AML-193 (cell line): ENCODE measurements around the gene GHR.
A peak's percentile ranks its signal among the peaks of the same experiment; 100 is the strongest.
"Not testable (repeated sequence)": the region's sequence is repeated elsewhere in the genome, so short reads cannot be mapped to it uniquely, and the experiment has no call there.

Experiments
- DNase-seq, 2 experiments: peaks; one replicate each; lab custom pipeline; 2025; lab: John Stamatoyannopoulos, UW

The GHR gene

DNA sequence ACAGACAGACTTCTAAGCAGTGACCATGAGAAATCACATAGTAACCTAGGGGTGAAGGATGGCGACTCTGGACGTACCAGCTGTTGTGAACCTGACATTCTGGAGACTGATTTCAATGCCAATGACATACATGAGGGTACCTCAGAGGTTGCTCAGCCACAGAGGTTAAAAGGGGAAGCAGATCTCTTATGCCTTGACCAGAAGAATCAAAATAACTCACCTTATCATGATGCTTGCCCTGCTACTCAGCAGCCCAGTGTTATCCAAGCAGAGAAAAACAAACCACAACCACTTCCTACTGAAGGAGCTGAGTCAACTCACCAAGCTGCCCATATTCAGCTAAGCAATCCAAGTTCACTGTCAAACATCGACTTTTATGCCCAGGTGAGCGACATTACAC is 295.4 kb downstream of the GHR start:
- DNase-seq: no peak

DNA sequence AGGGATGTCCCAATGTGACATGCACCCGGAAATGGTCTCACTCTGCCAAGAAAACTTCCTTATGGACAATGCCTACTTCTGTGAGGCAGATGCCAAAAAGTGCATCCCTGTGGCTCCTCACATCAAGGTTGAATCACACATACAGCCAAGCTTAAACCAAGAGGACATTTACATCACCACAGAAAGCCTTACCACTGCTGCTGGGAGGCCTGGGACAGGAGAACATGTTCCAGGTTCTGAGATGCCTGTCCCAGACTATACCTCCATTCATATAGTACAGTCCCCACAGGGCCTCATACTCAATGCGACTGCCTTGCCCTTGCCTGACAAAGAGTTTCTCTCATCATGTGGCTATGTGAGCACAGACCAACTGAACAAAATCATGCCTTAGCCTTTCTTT is 295.8 kb downstream of the GHR start:
- peak in 1 of 2 experiments; percentile 14 for DNase-seq

DNA sequence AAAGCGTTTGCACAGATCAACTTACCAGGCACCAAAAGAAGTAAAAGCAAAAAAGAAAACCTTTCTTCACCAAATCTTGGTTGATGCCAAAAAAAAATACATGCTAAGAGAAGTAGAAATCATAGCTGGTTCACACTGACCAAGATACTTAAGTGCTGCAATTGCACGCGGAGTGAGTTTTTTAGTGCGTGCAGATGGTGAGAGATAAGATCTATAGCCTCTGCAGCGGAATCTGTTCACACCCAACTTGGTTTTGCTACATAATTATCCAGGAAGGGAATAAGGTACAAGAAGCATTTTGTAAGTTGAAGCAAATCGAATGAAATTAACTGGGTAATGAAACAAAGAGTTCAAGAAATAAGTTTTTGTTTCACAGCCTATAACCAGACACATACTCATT is 297.0 kb downstream of the GHR start:
- no peak for DNase-seq

DNA sequence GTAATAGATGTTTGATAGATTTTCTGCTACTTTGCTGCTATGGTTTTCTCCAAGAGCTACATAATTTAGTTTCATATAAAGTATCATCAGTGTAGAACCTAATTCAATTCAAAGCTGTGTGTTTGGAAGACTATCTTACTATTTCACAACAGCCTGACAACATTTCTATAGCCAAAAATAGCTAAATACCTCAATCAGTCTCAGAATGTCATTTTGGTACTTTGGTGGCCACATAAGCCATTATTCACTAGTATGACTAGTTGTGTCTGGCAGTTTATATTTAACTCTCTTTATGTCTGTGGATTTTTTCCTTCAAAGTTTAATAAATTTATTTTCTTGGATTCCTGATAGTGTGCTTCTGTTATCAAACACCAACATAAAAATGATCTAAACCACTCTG is 298.2 kb downstream of the GHR start:
- no peak for DNase-seq

DNA sequence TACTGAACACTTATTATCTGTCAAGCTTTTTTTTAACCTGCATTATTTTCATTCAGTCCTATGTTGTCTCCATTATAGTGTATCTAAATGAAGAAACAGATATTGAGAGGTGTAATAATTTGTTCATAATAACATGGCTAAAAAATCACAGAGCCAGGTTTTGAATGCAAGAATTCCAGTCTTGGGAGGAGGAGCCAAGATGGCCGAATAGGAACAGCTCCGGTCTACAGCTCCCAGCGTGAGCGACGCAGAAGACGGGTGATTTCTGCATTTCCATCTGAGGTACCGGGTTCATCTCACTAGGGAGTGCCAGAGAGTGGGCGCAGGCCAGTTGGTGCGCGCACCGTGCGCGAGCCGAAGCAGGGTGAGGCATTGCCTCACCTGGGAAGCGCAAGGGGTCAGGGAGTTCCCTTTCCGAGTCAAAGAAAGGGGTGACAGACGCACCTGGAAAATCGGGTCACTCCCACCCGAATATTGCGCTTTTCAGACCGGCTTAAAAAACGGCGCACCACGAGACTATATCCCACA is 311.4 kb downstream of the GHR start:
- not testable (repeated sequence) for DNase-seq

DNA sequence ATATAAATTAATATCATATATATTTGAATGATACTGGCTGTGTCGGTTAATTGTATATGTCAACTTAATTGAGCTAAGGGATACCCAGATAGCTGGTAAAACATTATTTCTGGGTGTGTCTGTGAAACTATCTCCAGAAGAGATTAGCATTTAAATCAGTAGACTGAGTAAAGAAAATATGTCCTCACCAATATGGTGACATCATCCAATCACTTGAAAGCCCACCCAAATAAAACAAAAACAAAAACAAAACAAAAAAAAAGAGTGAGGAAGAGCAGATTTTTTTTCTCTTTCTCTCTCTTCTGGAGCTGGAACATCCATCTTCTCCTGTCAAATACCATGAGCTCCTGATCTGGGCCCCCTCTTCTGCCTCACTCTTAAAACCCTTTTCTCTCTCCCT is 317.7 kb downstream of the GHR start:
- no peak for DNase-seq

DNA sequence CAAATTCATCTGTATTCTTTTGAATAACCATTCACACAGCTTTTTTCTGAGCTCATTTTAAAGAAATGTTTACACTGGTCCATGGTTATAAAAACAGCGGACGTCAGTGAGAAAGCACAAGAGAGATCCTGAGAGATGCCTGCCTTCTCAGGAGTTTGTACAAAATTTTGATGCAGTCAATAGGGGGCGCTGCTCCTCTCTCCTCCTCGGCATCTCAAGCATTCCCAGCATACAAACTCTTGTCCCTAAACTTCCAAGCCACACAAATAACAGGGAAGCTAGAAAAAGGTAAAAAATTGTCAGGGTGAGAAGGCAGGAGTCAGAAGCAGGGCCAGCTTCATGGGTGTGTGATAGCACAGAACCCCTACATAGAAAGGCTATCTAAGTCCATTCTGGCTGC is 322.2 kb downstream of the GHR start:
- no peak for DNase-seq

DNA sequence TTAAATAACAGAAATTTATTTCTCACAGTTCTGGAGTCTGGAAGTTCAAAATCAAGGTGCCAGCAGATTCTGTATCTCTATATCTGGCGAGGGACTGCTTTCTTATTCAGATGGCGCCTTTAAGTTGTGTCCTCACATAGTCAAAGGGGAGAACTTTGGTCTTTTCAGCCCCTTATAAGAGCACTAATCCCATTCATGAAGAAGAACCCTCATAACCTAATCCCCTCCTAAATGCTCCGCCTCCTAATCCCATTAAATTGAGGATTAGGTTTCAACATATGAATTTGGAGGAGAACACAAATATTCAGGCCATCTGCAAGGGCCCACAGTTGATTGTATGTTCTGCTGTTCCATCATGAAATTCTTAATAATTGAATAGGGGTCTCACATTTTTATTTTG is 322.6 kb downstream of the GHR start:
- no peak for DNase-seq

DNA sequence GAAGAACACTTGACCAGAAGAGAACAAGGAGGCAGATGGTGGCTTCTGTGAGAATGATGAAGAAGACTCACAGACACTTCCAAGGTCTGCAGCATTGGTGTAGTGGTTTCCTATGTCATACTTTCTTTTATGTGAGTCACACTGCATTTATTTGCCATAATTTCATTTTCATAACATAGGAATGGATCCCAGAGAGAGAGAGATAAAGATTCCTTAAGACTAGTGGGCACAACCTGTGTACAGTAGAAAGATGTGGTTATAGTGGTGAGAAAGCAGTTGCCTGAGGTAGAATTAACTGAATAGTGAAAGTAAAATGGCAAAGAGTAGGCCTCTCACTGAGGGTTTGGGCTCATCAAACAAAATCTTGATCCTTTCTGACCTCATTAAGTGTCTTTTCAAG is 325.8 kb downstream of the GHR start:
- no peak for DNase-seq

DNA sequence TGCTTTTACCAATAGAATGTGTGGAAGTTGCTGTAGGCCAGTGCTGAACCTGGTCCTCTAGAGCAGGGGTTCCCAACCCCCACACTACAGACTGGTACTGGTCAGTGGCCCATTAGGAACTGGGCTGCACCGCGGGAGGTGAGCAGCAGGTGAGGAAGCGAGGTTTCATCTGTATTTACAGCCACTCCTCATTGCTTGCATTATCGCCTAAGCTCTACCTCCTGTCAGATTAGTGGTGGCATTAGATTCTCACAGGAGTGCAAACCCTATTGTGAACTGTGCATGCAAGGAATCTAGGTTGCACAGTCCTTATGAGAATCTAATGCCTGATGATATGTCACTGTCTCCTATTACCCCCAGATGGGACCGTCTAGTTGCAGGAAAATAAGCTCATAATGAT is 327.3 kb downstream of the GHR start:
- no peak for DNase-seq

DNA sequence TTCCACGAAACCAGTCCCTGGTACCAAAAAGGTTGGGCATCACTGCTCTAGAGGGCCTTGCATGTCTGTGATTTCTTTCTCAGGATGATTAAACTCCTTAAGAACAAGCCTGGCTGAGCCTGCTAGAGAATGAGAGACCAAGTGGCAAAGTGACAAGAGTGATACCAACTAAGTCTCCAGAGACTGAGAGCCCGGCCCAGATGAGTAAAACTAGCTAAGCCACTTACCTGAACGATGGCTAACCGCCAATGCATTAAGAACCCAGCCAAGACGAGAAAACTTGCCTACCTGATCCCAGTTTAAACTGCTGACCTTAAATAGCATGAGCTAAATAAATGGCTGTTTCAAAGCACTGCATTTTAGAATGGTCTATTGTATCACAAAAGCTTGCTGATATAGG is 327.8 kb downstream of the GHR start:
- DNase-seq: no peak

DNA sequence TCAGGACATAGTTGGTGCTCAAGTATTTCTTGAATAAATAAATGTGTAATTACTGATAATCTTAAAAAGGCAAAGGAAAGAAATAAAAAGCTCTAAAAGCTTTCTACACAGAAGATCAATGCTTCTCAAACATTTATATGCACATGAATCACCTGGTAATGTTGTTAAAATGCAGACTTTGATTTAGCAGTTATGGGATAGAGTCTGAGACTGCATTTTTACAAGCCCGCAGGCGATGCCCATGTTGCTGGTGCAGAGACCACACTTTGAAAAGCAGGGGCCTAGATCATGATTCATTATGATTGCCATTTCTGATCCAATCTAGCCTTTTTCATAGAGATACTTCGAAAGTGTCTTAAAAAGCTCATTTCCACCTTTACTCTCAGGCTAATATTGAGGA is 329.9 kb downstream of the GHR start:
- no peak for DNase-seq

DNA sequence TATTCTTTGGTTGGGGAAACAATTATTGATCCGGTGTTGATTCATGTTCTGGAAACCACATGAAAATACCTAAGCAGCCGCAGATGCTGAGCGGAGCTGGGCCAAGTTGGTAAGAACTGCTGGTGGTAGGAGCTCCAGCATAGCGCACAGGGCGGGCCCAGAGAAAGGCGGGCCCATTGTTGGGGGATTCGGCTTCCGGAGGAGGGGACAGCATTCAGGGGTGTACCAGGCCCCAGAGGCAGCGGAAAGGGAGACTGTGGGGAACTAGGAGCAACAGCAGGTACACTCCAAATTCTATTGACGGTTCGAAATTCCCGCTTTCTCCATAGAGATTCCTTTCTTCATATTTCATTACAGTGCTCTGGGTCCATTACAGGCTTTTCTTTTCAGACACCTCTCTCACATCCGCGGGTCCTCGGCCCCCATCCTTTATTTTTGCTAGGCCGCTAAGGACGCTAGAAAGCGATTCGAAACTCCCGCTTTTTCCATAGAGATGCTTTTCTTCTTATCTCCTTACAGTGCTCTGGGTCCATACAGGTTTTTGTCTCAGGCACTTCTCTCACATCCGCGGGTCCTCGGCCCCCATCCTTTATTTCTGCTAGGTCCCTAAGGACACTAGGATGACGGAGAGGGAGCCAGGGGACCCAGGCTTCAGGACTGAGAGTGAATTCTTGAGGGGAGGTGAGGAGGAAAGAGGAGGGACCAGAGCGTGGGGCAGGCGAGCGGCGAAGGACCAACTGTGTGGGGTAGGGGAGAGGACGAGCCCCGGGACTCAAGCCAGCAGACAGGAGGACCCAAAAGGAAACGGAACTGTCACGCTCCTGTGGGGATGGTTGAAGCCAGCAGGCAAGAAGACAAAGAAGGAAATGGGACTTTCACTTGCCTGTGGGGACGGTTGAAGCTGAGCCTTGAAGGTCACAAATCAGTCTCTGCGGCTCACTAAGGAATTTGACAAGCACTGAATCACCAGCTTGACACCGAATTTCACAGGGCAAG is 333.7 kb downstream of the GHR start, which contains the start of gene CCDC152:
Gene CCDC152 (plus strand): TSS at position 213 of the 996 bp plus-strand sequence. CDS start 2,304 bp downstream, outside the sequence.
- DNase-seq: no peak

DNA sequence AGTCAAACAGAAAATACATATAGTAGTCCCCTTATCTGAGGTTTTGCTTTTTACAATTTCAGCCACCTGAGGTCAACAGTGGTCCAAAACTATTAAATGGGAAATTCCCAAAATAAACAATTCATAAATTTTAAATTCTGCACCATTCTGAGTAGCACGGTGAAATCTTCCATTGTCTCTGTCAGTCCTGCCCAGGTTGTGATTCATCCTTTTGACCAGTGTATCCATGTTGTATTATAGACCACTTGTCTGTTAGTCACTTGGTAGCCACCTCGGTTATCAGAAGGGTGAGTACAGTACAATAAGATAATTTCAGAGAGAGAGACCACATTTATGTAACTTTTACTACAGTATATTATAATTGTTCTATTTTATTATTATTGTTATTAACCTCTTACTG is 336.2 kb downstream of the GHR start:
- DNase-seq: no peak

DNA sequence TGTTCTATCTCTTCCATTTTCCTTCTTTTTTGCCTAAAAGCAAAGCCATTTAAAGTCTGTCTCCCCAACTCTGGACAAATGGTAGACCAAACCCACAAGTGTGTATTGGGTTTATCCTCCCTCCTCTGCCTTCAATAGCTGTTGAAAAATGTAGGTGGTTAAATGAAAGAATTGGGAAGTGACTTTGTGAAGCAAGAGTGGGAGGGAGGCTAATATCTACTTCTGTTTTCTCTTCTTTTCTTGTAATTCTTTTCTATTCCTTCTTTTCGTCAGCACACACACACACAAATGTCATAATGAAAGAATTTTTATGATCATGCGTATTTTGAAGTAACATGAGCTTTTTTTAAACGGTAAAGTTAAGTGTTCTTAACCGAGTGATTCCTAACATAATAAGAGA is 337.2 kb downstream of the GHR start:
- DNase-seq: peak; percentile 25 to 47

DNA sequence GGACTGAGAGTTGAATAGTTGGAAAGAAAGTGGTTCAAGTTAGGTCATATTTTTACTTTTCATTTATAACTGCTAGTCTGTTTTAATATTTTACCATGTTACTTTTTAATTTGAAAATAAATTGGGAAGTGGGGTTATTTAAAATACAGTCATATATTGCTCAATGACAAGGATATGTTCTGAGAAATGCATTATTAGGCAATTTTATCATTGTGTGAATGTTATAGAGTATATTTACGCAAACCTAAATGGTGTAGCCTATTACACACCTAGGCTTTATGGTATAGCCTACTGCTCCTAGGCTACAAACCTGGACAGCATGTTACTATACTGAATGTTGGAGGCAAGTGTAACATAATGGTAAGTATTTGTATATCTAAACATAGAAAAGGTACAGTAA is 338.6 kb downstream of the GHR start:
- no peak for DNase-seq

DNA sequence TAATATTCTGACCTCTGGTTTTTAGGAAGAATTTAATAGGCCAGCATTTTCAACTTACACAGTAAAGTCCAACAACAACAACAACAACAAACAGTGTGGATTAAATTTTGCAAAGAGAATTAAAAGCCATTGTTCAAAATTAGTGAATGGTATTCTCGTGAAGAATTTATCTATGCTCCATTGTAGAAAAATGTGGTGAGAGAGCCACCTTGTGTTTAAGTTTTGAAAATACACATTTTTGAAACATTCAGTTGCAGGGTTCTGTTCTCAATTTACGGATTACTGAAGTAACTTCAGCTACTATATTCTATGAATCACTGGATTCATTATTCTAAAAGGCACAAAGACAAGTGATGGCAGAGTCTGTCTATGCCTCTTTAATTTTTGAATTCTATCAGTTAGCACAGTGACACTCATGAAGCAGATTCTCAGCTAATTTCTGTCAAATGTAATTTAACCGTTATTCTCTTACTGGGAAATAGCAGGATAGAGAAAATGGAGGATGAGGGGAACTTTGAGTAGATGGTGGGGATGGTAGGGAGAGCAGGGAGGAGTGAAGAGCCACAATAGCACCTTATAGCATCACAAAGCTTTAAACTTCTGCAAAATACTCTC is 344.4 kb downstream of the GHR start:
- peak in 1 of 2 experiments; percentile 29 for DNase-seq

DNA sequence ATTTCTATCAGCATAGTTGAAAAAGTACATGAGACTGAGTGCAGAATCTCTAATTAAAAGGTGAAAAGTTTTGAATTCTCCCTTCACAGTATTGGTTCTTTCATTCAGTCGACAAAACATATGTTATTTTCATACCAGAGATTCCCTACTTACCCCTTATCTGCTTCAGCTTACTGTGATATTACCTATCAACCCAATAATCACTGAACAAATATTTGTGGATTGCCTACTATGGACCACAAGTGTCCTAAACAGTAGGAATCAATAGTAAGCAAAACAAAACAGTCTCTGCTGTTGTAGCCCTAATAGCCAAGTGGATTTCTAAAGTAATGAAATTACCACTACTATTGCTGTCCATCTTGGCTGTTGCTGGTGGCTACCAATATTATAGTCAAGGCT is 344.9 kb downstream of the GHR start:
- DNase-seq: no peak

DNA sequence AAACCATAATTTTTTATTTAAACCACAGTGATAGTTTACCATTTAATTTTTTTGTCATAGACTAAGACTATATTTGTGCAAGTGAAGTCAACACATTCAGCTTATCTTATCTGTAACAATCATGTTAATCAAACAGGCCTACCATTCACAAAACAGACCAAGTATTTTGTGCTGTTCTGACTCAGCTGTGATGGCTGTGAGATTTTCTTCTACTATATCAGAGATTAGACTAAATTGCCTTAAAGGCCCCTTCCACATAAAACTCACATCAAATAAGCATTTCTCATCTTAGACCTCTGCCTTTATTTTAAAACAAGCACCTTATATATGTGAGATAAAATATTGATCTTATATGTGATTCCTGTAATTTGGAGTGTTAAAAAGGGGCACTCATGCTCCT is 346.8 kb downstream of the GHR start:
- DNase-seq: no peak
